Measurements from ENCODE around the gene PLSCR3.

The PLSCR3 gene

DNA sequence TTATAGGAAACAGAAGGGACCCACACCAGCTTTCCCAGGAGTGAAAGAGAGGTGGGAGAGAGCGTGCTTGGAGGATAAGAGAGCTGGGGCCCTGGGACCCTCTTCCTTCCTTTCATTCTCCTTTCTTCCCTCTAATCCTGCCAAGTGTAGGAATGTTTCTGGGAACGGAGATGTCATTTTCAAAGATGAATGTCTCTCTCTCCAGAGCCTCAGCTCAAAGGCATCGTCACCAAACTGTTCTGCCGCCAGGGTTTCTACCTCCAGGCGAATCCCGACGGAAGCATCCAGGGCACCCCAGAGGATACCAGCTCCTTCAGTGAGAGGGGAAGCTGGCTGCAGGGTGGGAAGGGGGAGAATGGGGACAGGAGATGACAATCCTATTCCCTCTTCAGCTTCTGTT, 46.9 kb upstream of the PLSCR3 start:
- H3K36me3 ChIP-seq (replicated peaks; ENCODE audit: low read depth, low read length): no peaks in the 10 kb centered on the region
- H3K9ac ChIP-seq (ENCODE audit: low read length): no peak overlapping the region
- H3K4me3 ChIP-seq (ENCODE audit: low read length): no peak overlapping the region

DNA sequence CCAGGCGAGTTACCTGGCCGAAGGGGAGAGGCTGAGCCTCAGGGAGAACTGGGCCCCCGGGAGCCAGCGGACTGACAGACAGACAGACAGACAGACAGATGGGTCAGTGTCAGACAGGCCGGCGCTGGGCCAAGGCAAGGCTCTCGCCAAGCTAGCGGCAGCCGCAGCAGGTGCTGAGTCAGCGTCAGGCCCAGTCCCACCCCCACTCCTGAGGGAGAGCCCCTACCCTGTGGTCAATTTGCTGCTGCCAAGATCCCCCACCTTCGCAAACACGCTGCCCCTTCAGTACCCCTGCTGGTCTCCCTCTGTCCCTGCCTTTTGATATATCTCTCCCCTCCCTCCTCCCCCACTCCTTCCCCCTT, 46.5 kb upstream of the PLSCR3 start:
- 0 out of 2 replicates have a peak, but pooled peaks cover 3% of the 10 kb centered on the region for H3K27me3 ChIP-seq (ENCODE audit: low read depth, low read length)
- H3K4me1 ChIP-seq (ENCODE audit: low read length): peaks cover 12% of the 10 kb centered on the region
- no peak overlapping the region; the same call in 1 of the 2 replicates for H3K9ac ChIP-seq (ENCODE audit: low read length)
- TF ChIP-seq, protein P1, sequence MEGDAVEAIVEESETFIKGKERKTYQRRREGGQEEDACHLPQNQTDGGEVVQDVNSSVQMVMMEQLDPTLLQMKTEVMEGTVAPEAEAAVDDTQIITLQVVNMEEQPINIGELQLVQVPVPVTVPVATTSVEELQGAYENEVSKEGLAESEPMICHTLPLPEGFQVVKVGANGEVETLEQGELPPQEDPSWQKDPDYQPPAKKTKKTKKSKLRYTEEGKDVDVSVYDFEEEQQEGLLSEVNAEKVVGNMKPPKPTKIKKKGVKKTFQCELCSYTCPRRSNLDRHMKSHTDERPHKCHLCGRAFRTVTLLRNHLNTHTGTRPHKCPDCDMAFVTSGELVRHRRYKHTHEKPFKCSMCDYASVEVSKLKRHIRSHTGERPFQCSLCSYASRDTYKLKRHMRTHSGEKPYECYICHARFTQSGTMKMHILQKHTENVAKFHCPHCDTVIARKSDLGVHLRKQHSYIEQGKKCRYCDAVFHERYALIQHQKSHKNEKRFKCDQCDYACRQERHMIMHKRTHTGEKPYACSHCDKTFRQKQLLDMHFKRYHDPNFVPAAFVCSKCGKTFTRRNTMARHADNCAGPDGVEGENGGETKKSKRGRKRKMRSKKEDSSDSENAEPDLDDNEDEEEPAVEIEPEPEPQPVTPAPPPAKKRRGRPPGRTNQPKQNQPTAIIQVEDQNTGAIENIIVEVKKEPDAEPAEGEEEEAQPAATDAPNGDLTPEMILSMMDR (IDR thresholded peaks at IDR 0.05; ENCODE audit: low read depth, low read length): no peak
- no peak for TF ChIP-seq EZH2phosphoT487 (IDR thresholded peaks at IDR 0.05; ENCODE audit: low read depth)
- H3K79me2 ChIP-seq (ENCODE audit: low read length): no peaks in the 10 kb centered on the region
- no peaks in the 10 kb centered on the region for H3K36me3 ChIP-seq (replicated peaks; ENCODE audit: low read depth, low read length)
- H4K20me1 ChIP-seq (ENCODE audit: insufficient read depth, low read length): no peaks in the 10 kb centered on the region
- peak overlapping the region; percentile 60 for H3K4me2 ChIP-seq (ENCODE audit: low read length)
- H3K4me3 ChIP-seq (ENCODE audit: low read length): peak overlapping the region; percentile 74
- no peak overlapping the region for H2AFZ ChIP-seq (ENCODE audit: low read depth, low read length)
- no peak overlapping the region for H3K27ac ChIP-seq (ENCODE audit: low read length)
- H3K9me3 ChIP-seq (ENCODE audit: insufficient read depth, low read length): no peaks in the 10 kb centered on the region

More for the DNA sequence above, 46.9 kb upstream of the PLSCR3 start:
- no peak for TF ChIP-seq EZH2phosphoT487 (IDR thresholded peaks at IDR 0.05; ENCODE audit: low read depth)
- TF ChIP-seq, protein P1 (IDR thresholded peaks at IDR 0.05; ENCODE audit: low read depth, low read length): no peak
- Histone ChIP-seq H2AFZ (ENCODE audit: low read depth, low read length) (no peak overlapping the region), H4K20me1 (ENCODE audit: insufficient read depth, low read length) (no peaks in the 10 kb centered on the region), H3K27me3 (ENCODE audit: low read depth, low read length) (0 out of 2 replicates have a peak, but pooled peaks cover 3% of the 10 kb centered on the region), H3K27ac (ENCODE audit: low read length) (no peak overlapping the region), H3K4me1 (ENCODE audit: low read length) (peaks cover 8% of the 10 kb centered on the region; the same call in 1 of the 2 replicates), H3K4me2 (ENCODE audit: low read length) (no peak overlapping the region), H3K79me2 (ENCODE audit: low read length) (no peaks in the 10 kb centered on the region), H3K9me3 (ENCODE audit: insufficient read depth, low read length) (no peaks in the 10 kb centered on the region)

DNA sequence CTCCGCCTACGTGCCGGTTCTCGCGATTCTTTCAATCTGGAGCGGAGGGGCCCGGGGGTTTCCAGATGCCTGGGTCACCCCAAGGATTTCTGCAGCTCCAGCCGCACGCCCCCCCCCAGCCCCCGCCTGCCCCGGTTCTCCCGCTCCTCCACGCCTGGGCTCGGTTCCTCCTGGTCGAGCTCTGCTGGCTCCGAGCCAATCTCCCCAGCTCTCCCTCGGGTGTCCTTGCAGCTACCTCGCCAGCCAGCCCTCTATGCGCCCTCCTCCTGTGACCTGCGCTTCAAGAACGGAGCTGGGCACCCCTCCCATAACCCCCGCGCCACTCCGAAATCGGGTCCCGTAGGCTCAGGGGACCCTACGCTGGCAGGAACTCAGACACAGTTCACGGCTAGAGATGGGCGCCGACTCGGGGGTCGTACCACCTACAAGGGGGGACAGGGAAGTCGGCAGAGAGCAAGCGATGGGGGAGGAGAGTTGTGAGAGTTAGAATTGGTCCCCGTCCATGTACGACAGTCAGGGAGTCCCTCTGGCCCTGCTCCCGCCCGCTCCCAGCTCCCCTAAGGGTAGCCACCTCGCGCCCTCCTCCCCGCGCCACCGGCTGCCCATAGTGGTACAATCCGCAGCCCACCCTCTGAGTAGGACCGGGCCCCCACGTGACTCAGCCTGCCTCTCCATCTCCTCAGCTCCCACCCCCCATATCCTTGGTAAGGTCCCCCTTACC, 45.9 kb upstream of the PLSCR3 start:
- H3K9me3 ChIP-seq (ENCODE audit: insufficient read depth, low read length): no peaks in the 10 kb centered on the region
- no peak for TF ChIP-seq EZH2phosphoT487 (IDR thresholded peaks at IDR 0.05; ENCODE audit: low read depth)
- peaks cover 12% of the 10 kb centered on the region for H3K4me1 ChIP-seq (ENCODE audit: low read length)
- H4K20me1 ChIP-seq (ENCODE audit: insufficient read depth, low read length): no peaks in the 10 kb centered on the region
- peak overlapping the region; percentile 35; the same call in 1 of the 2 replicates for H3K9ac ChIP-seq (ENCODE audit: low read length)
- H3K79me2 ChIP-seq (ENCODE audit: low read length): no peaks in the 10 kb centered on the region
- 0 out of 2 replicates have a peak, but pooled peaks cover 3% of the 10 kb centered on the region for H3K27me3 ChIP-seq (ENCODE audit: low read depth, low read length)
- peak overlapping the region; percentile 74 for H3K4me3 ChIP-seq (ENCODE audit: low read length)
- H3K27ac ChIP-seq (ENCODE audit: low read length): no peak overlapping the region
- no peaks in the 10 kb centered on the region for H3K36me3 ChIP-seq (replicated peaks; ENCODE audit: low read depth, low read length)
- no peak overlapping the region for H2AFZ ChIP-seq (ENCODE audit: low read depth, low read length)
- H3K4me2 ChIP-seq (ENCODE audit: low read length): peak overlapping the region; percentile 60

DNA sequence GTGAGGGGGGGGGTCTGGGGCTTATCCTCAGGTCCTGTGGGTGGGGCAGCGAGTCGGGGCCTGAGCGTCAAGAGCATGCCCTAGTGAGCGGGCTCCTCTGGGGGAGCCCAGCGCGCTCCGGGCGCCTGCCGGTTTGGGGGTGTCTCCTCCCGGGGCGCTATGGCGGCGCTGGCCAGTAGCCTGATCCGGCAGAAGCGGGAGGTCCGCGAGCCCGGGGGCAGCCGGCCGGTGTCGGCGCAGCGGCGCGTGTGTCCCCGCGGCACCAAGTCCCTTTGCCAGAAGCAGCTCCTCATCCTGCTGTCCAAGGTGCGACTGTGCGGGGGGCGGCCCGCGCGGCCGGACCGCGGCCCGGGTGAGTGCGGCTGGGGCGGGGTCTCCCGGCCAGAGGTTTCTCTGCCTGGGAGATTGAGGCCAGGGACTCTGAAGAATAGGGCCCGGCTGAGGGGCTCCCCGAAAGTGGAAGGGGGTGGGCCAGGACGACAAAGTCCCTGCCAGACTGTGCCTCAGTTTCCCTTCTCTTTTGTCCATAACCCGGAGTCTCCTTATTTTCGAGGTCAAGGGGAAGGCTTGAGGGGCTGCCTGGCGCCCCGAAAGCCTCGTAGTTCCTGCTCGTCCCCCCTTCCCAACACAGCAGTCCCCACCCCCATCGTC, 45.3 kb upstream of the PLSCR3 start, which contains the start of gene FGF11:
FGF11 (plus strand) TSS at position 51 of the 651 bp plus-strand sequence; CDS start at position 160, 109 bp downstream.
- TF ChIP-seq, protein P1 (IDR thresholded peaks at IDR 0.05; ENCODE audit: low read depth, low read length): no peak
- TF ChIP-seq EZH2phosphoT487 (IDR thresholded peaks at IDR 0.05; ENCODE audit: low read depth): no peak
- Histone ChIP-seq H3K27me3 (ENCODE audit: low read depth, low read length) (0 out of 2 replicates have a peak, but pooled peaks cover 3% of the 10 kb centered on the region), H3K4me3 (ENCODE audit: low read length) (peak within 1 kb of the TSS; percentile 74), H3K4me1 (ENCODE audit: low read length) (peaks cover 12% of the 10 kb centered on the region), H3K36me3 (replicated peaks; ENCODE audit: low read depth, low read length) (no peaks in the 10 kb centered on the region), H3K79me2 (ENCODE audit: low read length) (no peaks in the 10 kb centered on the region), H3K9me3 (ENCODE audit: insufficient read depth, low read length) (no peaks in the 10 kb centered on the region), H3K27ac (ENCODE audit: low read length) (no peak within 1 kb of the TSS), H3K4me2 (ENCODE audit: low read length) (peak within 1 kb of the TSS; percentile 60), H2AFZ (ENCODE audit: low read depth, low read length) (no peak within 1 kb of the TSS), H3K9ac (ENCODE audit: low read length) (peak within 1 kb of the TSS; percentile 35; the same call in 1 of the 2 replicates), H4K20me1 (ENCODE audit: insufficient read depth, low read length) (no peaks in the 10 kb centered on the region)
